Vagina (tissue), 2 donors: ENCODE data around the gene AK1.

Experiments
- POLR2A ChIP-seq, 2 donors: fragments of 450-650 bp; IDR thresholded peaks; one replicate each; pipeline ENCODE4 v1.6.1; 2017; ENCODE audit warnings: antibody characterized with exemption in 2 of 2, mild to moderate bottlenecking in 2 of 2, moderate library complexity in 2 of 2
- POLR2AphosphoS5 ChIP-seq, 2 donors: sonication (generic); formaldehyde crosslinking; IDR thresholded peaks; one replicate each; pipeline ENCODE4 v1.9.0; 2017; ENCODE audit warnings: antibody characterized with exemption in 2 of 2, mild to moderate bottlenecking in 2 of 2, low read depth in 1 of 2; ENCODE audit not compliant: insufficient read depth in 1 of 2
- TF ChIP-seq, protein P1 (sequence below), 3 experiments: fragments of 450-650 bp in 2 of 3; fragments of 200-600 bp in 1 of 3; sonication (generic) in 1 of 3; IDR thresholded peaks; one replicate each; pipeline ENCODE4 v1.5.1; 2017 to 2019; ENCODE audit warnings: antibody characterized with exemption in 3 of 3, mild to moderate bottlenecking in 2 of 3, moderate library complexity in 2 of 3

- TF ChIP-seq, protein P1, sequence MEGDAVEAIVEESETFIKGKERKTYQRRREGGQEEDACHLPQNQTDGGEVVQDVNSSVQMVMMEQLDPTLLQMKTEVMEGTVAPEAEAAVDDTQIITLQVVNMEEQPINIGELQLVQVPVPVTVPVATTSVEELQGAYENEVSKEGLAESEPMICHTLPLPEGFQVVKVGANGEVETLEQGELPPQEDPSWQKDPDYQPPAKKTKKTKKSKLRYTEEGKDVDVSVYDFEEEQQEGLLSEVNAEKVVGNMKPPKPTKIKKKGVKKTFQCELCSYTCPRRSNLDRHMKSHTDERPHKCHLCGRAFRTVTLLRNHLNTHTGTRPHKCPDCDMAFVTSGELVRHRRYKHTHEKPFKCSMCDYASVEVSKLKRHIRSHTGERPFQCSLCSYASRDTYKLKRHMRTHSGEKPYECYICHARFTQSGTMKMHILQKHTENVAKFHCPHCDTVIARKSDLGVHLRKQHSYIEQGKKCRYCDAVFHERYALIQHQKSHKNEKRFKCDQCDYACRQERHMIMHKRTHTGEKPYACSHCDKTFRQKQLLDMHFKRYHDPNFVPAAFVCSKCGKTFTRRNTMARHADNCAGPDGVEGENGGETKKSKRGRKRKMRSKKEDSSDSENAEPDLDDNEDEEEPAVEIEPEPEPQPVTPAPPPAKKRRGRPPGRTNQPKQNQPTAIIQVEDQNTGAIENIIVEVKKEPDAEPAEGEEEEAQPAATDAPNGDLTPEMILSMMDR (IDR thresholded peaks at IDR 0.05) = no peak
- TF ChIP-seq POLR2AphosphoS5 (IDR thresholded peaks at IDR 0.05; ENCODE audit: insufficient read depth in 1 of 2, low read depth in 1 of 2) = no peak
- no peak for TF ChIP-seq POLR2A (IDR thresholded peaks at IDR 0.05)
Observed at GRCh38 chr9:127870887-127871286, 6.6 kb downstream of the AK1 start.
